PC-3 (cell line): Measurements from ENCODE around the gene PRKCE. TPM values are rescaled to one million over a fixed set of nuclear protein-coding genes. Genes with fewer than 3 reads are reported as not detected.

Source experiments
- ATAC-seq: fragments of 200-7000 bp; cut with Tn5 transposase; 2 replicates; pipeline ENCODE4 v1.9.1; 2020; ENCODE audit warnings: mild to moderate bottlenecking, moderate library complexity
- BruUV-seq: library from RNA; stranded (reverse); fragments of 400-500 nt; replicated peaks from 2 replicates; lab custom pipeline; 2021; lab: Mats Ljungman, UMichigan
- CTCF ChIA-PET: fragments of 300-600 bp; sonication (Branson Sonifier 250); formaldehyde crosslinking; loops from one replicate; lab custom pipeline; 2022; ENCODE audit warnings: antibody characterized with exemption; lab: Charles Lee
- POLR2A ChIA-PET: fragments of 300-600 bp; sonication (Branson Sonifier 250); formaldehyde crosslinking; loops from one replicate; lab custom pipeline; 2022; ENCODE audit warnings: antibody characterized with exemption; ENCODE audit not compliant: unreplicated experiment; lab: Charles Lee
- DNase-seq: peaks from one replicate; pipeline ENCODE4 v3.0.0-alpha.2; 2015
- H2AFZ ChIP-seq: fragments of 300-600 bp; sonication (generic); 2 replicates; pipeline ENCODE4 v1.6.0; 2016; ENCODE audit warnings: antibody characterized with exemption, low read length
- H3F3A ChIP-seq: fragments of 300-600 bp; sonication (generic); one replicate; pipeline ENCODE4 v1.6.0; 2017; ENCODE audit warnings: antibody characterized with exemption, low read length, control low read depth, mild to moderate bottlenecking; ENCODE audit not compliant: unreplicated experiment
- H3K27ac ChIP-seq: fragments of 300-600 bp; sonication (generic); 2 replicates; pipeline ENCODE4 v1.5.1; 2016; ENCODE audit warnings: mild to moderate bottlenecking, low read length
- H3K27me3 ChIP-seq: fragments of 300-600 bp; sonication (generic); 2 replicates; pipeline ENCODE4 v1.6.1; 2016; ENCODE audit warnings: low read length, mixed read lengths
- H3K36me3 ChIP-seq: fragments of 300-600 bp; sonication (generic); 2 replicates; pipeline ENCODE4 v1.6.1; 2016; ENCODE audit warnings: low read depth, mixed run types, low read length, mixed read lengths
- H3K4me1 ChIP-seq: fragments of 300-600 bp; sonication (generic); 2 replicates; pipeline ENCODE4 v1.5.1; 2016; ENCODE audit warnings: low read length; ENCODE audit not compliant: insufficient read depth
- H3K4me2 ChIP-seq: fragments of 300-600 bp; sonication (generic); 2 replicates; pipeline ENCODE4 v1.6.0; 2016; ENCODE audit warnings: low read length
- H3K4me3 ChIP-seq: fragments of 300-600 bp; sonication (generic); 2 replicates; pipeline ENCODE4 v1.5.1; 2016; ENCODE audit warnings: mild to moderate bottlenecking, low read length, mixed read lengths
- H3K79me2 ChIP-seq: fragments of 300-600 bp; sonication (generic); 2 replicates; pipeline ENCODE4 v1.6.1; 2017; ENCODE audit warnings: low read length, mixed read lengths
- H3K9ac ChIP-seq: fragments of 300-600 bp; sonication (generic); 2 replicates; pipeline ENCODE4 v1.6.0; 2016; ENCODE audit warnings: mild to moderate bottlenecking, low read length
- H3K9me2 ChIP-seq: fragments of 300-600 bp; sonication (generic); replicated peaks from 2 replicates; pipeline ENCODE4 v1.6.1; 2016; ENCODE audit warnings: mixed run types, low read length, mixed read lengths
- H3K9me3 ChIP-seq: fragments of 300-600 bp; sonication (generic); 2 replicates; pipeline ENCODE4 v1.6.1; 2016; ENCODE audit warnings: low read length, mixed read lengths
- H4K20me1 ChIP-seq: fragments of 300-600 bp; sonication (generic); 2 replicates; pipeline ENCODE4 v1.6.1; 2016; ENCODE audit warnings: low read length, mixed read lengths
- EZH2 ChIP-seq: fragments of 300-600 bp; sonication (generic); IDR thresholded peaks from one replicate; pipeline ENCODE4 v1.6.1; 2017; ENCODE audit warnings: antibody characterized with exemption, mild to moderate bottlenecking, low read length; ENCODE audit not compliant: unreplicated experiment
- EZH2phosphoT487 ChIP-seq: fragments of 300-600 bp; sonication (generic); IDR thresholded peaks from 2 replicates; pipeline ENCODE4 v1.6.1; 2018; ENCODE audit warnings: mild to moderate bottlenecking, antibody characterized with exemption, low read length, borderline replicate concordance
- intact Hi-C: fragments of 100-400 bp; cut with micrococcal nuclease; formaldehyde crosslinking; loops from 2 replicates; pipeline ENCODE4 v1.9.0; 2023
- total RNA-seq: library from RNA; depleted of rRNA; stranded (reverse); fragments of >200 nt; gene quantifications from 2 replicates; pipeline ENCODE4 v1.2.3, GENCODE V29; 2014
- TF ChIP-seq, protein P1 (sequence below): fragments of 300-600 bp; sonication (generic); conservative IDR thresholded peaks from 2 replicates; pipeline ENCODE4 v1.5.1; 2017; ENCODE audit warnings: antibody characterized with exemption, low read depth, mild to moderate bottlenecking, low read length

The PRKCE gene
- total RNA-seq, 1 experiment from 2014 or later = 7.0 TPM

DNA sequence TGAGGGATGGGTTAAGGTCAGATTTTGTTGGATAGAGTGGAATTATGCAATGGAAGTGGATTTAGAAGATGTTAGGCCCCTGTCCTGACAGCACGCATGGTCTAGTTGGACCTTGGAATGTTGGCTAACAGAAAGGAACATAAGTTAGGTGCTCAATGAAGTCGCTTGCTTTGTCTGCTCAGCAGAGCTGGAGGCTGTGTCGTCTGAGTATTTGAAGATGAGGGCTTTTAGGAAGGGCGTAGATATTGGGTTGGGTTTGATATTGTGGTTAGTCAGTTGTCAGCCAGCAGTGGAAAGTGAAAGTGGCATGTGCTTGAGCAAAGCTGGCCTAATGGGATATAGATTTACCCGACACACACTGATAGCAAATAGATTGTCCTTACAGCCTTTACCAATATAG is 239.3 kb downstream of the PRKCE start:
- Histone ChIP-seq H3K9ac (no peak overlapping the region), H3K4me2 (no peak overlapping the region), H3K79me2 (no peaks in the 10 kb centered on the region), H3K4me3 (no peak overlapping the region), H3F3A (no peaks in the 10 kb centered on the region), H3K27ac (no peak overlapping the region), H3K36me3 (no peaks in the 10 kb centered on the region), H4K20me1 (no peaks in the 10 kb centered on the region), H3K27me3 (no peaks in the 10 kb centered on the region), H2AFZ (no peak overlapping the region), H3K9me2 (no peaks in the 10 kb centered on the region), H3K4me1 (peaks cover 6% of the 10 kb centered on the region), H3K9me3 (no peaks in the 10 kb centered on the region)
- DNase-seq = no peak
- TF ChIP-seq EZH2phosphoT487 (no peak), EZH2 (no peak)
- TF ChIP-seq, protein P1, sequence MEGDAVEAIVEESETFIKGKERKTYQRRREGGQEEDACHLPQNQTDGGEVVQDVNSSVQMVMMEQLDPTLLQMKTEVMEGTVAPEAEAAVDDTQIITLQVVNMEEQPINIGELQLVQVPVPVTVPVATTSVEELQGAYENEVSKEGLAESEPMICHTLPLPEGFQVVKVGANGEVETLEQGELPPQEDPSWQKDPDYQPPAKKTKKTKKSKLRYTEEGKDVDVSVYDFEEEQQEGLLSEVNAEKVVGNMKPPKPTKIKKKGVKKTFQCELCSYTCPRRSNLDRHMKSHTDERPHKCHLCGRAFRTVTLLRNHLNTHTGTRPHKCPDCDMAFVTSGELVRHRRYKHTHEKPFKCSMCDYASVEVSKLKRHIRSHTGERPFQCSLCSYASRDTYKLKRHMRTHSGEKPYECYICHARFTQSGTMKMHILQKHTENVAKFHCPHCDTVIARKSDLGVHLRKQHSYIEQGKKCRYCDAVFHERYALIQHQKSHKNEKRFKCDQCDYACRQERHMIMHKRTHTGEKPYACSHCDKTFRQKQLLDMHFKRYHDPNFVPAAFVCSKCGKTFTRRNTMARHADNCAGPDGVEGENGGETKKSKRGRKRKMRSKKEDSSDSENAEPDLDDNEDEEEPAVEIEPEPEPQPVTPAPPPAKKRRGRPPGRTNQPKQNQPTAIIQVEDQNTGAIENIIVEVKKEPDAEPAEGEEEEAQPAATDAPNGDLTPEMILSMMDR = no peak
- intact Hi-C loops = no loop called here
- ChIA-PET CTCF (no interaction called here), POLR2A (no interaction called here)
- no peak for ATAC-seq
- BruUV-seq = no TSS peak

DNA sequence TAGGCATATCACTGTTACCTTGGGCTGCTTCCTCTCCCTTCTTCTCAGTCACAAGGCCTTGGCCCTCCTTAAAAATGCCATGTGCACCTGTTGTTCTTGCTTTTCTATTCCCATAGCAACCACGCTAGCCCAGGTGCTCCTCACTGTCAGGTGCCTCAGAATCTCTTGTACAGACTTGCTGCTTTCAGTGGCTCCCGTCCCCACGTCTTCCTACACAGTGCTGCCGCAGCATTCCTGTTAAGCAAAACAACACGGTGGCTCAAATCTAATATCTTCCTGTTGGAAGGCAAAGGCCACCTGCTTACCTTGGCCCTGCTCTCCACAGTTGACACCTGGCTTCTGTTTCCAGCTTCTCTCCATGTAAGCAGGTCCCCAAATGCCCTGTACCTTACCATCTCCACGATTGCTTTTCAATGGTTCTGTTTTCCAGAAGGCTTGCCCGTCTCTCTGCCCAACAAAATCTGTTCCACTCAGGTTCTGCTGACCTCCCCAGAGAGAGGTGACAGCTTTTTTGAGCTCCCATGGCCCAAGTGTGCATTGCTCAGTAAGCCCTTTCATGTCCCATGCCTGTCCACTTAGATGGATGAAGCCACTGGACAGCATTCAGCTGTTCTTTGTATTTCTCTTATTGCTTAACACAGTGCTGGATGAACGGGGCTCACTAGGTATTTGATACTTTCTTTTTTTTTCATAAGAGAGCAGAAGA is 240.4 kb downstream of the PRKCE start:
- DNase-seq (no peak), ATAC-seq (no peak)
- ChIA-PET CTCF (interaction anchor here (0.6 kb wide), 1 partner anchor 113 kb away, joined by 4 read pairs; no protein-coding TSS in a partner anchor), POLR2A (no interaction called here)
- H3K36me3 ChIP-seq = no peaks in the 10 kb centered on the region
- H3K4me1 ChIP-seq = peaks cover under 1% of the 10 kb centered on the region; the same call in 1 of the 2 replicates
- H3K27ac ChIP-seq = no peak overlapping the region
- H3F3A ChIP-seq = no peaks in the 10 kb centered on the region
- no peaks in the 10 kb centered on the region for H3K9me2 ChIP-seq
- no TSS peak for BruUV-seq
- no peaks in the 10 kb centered on the region for H3K27me3 ChIP-seq
- H4K20me1 ChIP-seq = no peaks in the 10 kb centered on the region
- no peaks in the 10 kb centered on the region for H3K9me3 ChIP-seq
- no peak overlapping the region for H3K4me2 ChIP-seq
- H3K4me3 ChIP-seq = no peak overlapping the region
- no peak overlapping the region for H3K9ac ChIP-seq
- H3K79me2 ChIP-seq = no peaks in the 10 kb centered on the region
- TF ChIP-seq EZH2phosphoT487 (no peak), EZH2 (no peak)
- TF ChIP-seq, protein P1 = no peak
- H2AFZ ChIP-seq = no peak overlapping the region
- intact Hi-C loops = no loop called here

DNA sequence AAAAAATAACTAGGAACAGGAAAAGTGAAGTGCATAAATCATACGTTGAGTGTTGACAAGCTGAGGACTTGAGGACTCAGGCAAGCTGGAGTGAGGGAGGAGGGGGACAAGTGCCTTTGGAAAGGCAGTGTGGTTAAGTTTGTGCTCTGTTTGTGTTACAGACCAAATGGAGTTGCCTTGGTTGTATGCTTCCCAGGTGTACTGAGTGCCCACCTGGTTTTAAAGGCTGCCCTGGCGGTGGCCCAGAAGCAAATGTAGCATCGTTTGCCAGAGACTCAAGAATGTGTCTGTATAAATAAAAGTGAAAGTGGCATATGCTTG is 240.9 kb downstream of the PRKCE start:
- Histone ChIP-seq H4K20me1 (no peaks in the 10 kb centered on the region), H3K4me2 (no peak overlapping the region), H3K4me3 (no peak overlapping the region), H3K27ac (no peak overlapping the region), H3K4me1 (no peaks in the 10 kb centered on the region), H3F3A (no peaks in the 10 kb centered on the region), H3K9ac (no peak overlapping the region), H3K79me2 (no peaks in the 10 kb centered on the region), H3K27me3 (no peaks in the 10 kb centered on the region), H3K9me3 (no peaks in the 10 kb centered on the region), H2AFZ (no peak overlapping the region), H3K9me2 (no peaks in the 10 kb centered on the region), H3K36me3 (no peaks in the 10 kb centered on the region)
- intact Hi-C loops = no loop called here
- ChIA-PET CTCF (interaction anchor here (0.6 kb wide), 1 partner anchor 114 kb away, joined by 4 read pairs; no protein-coding TSS in a partner anchor), POLR2A (no interaction called here)
- DNase-seq = no peak
- no peak for TF ChIP-seq EZH2
- no peak for TF ChIP-seq EZH2phosphoT487
- TF ChIP-seq, protein P1 = no peak
- no peak for ATAC-seq
- BruUV-seq = no TSS peak
